ENCODE data around the gene RPTN. TPM values are rescaled to one million over a fixed set of nuclear protein-coding genes. Genes with fewer than 3 reads are reported as not detected.
"Not testable (repeated sequence)": the region's sequence is repeated elsewhere in the genome, so short reads cannot be mapped to it uniquely, and the experiment has no call there.

The RPTN gene
- total RNA-seq, 1 experiment from 2014 or later, result not detected

GRCh38 chr1:152145769-152146168 lies 13.3 kb downstream of the RPTN start:
- no peak overlapping the region for H4K5ac ChIP-seq (ENCODE audit: insufficient read length, low read depth, low read length)
- H3K79me2 ChIP-seq (ENCODE audit: insufficient read depth, low read length), result no peaks in the 10 kb centered on the region
- no peak overlapping the region for H2BK12ac ChIP-seq (ENCODE audit: insufficient read length, low read depth, low read length)
- H2BK20ac ChIP-seq (ENCODE audit: low read depth, low read length, poor library complexity, severe bottlenecking), result no peak overlapping the region
- no peak overlapping the region for H2BK120ac ChIP-seq (ENCODE audit: low read depth, low read length, poor library complexity, severe bottlenecking)
- H3T11ph ChIP-seq (ENCODE audit: low read length), result no peak overlapping the region
- H3K79me1 ChIP-seq (ENCODE audit: insufficient read depth, low read depth, low read length, poor library complexity, severe bottlenecking), result no peaks in the 10 kb centered on the region
- Mint-ChIP-seq H3K4me3 (no peak overlapping the region), H3K4me1 (no peaks in the 10 kb centered on the region), H3K9me3 (peaks cover 69 to 81% of the 10 kb centered on the region in 2 experiments), H3K36me3 (ENCODE audit: insufficient read depth in 1 of 3, low read depth in 3 of 3) (peaks cover 0 to 14% (median 7%) of the 10 kb centered on the region in 3 experiments; a peak in 4 of 7 replicates), H3K27me3 (ENCODE audit: low read depth) (peaks cover 8% of the 10 kb centered on the region), H3K27ac (no peak overlapping the region)
- no peak overlapping the region for H4K91ac ChIP-seq (ENCODE audit: insufficient read length, low read depth, low read length)
- no peak overlapping the region for H3K9ac ChIP-seq (ENCODE audit: extremely low read depth, insufficient read length, low read length)
- H3K4ac ChIP-seq (ENCODE audit: low read depth, low read length), result no peak overlapping the region
- no peaks in the 10 kb centered on the region for H3K23me2 ChIP-seq (ENCODE audit: insufficient read length, low read depth, low read length, poor library complexity, severe bottlenecking)
- no peaks in the 10 kb centered on the region for H3K4me1 ChIP-seq (ENCODE audit: insufficient read depth, low read length)
- H2BK5ac ChIP-seq (ENCODE audit: insufficient read length, low read length), result no peak overlapping the region
- no peak overlapping the region for H3K27ac ChIP-seq (ENCODE audit: insufficient read length, low read depth, low read length)
- no peak overlapping the region for H3K14ac ChIP-seq (ENCODE audit: insufficient read depth, low read length)
- no peaks in the 10 kb centered on the region for H3K27me3 ChIP-seq (ENCODE audit: insufficient read depth, low read length)
- no peaks in the 10 kb centered on the region for H4K20me1 ChIP-seq (ENCODE audit: control insufficient read depth, insufficient read depth, insufficient read length)
- H3K18ac ChIP-seq (ENCODE audit: insufficient read length, low read depth, low read length), result no peak overlapping the region
- H2BK15ac ChIP-seq (ENCODE audit: low read depth, low read length), result no peak overlapping the region
- H2AK5ac ChIP-seq (ENCODE audit: insufficient read length, low read length), result no peak overlapping the region
- WGBS (ENCODE audit: extremely low coverage, insufficient read length, low lambda C conversion rate), result no CpG with 5 or more reads among the region's 4 CpGs
- no peak overlapping the region for H3K23ac ChIP-seq (ENCODE audit: insufficient read length, low read depth, low read length)
- peaks cover 45% of the 10 kb centered on the region for H3K9me3 ChIP-seq (ENCODE audit: control insufficient read depth, low read depth, low read length)
- no peak overlapping the region for H3K4me2 ChIP-seq (ENCODE audit: insufficient read depth, insufficient read length, low read length)
- no peak overlapping the region for H4K8ac ChIP-seq (replicated peaks; ENCODE audit: insufficient read length, low read depth, low read length)
- DNase-seq, result no peak
- no peak for TF ChIP-seq CTCF (conservative IDR thresholded peaks at IDR 0.05)
- no peak overlapping the region for H3K56ac ChIP-seq (ENCODE audit: insufficient read length, low read depth, low read length)
- no peak overlapping the region for H2AFZ ChIP-seq (ENCODE audit: low read length)

- WGBS (ENCODE audit: extremely low coverage, insufficient read length, low lambda C conversion rate), result no CpG with 5 or more reads among the region's 25 CpGs
- H4K8ac ChIP-seq (replicated peaks; ENCODE audit: insufficient read length, low read depth, low read length); H4K20me1 ChIP-seq (ENCODE audit: control insufficient read depth, insufficient read depth, insufficient read length); H3K4me1 Mint-ChIP-seq; H3K56ac ChIP-seq (ENCODE audit: insufficient read length, low read depth, low read length); H2BK15ac ChIP-seq (ENCODE audit: low read depth, low read length); H3K4me1 ChIP-seq (ENCODE audit: insufficient read depth, low read length); DNase-seq; H3K23me2 ChIP-seq (ENCODE audit: insufficient read length, low read depth, low read length, poor library complexity, severe bottlenecking); H4K5ac ChIP-seq (ENCODE audit: insufficient read length, low read depth, low read length); H3K23ac ChIP-seq (ENCODE audit: insufficient read length, low read depth, low read length); H3K79me1 ChIP-seq (ENCODE audit: insufficient read depth, low read depth, low read length, poor library complexity, severe bottlenecking); H3K4ac ChIP-seq (ENCODE audit: low read depth, low read length); H3T11ph ChIP-seq (ENCODE audit: low read length); H3K27ac Mint-ChIP-seq; H3K4me2 ChIP-seq (ENCODE audit: insufficient read depth, insufficient read length, low read length); H2BK20ac ChIP-seq (ENCODE audit: low read depth, low read length, poor library complexity, severe bottlenecking); H2BK12ac ChIP-seq (ENCODE audit: insufficient read length, low read depth, low read length); H3K27ac ChIP-seq (ENCODE audit: insufficient read length, low read depth, low read length); H3K27me3 ChIP-seq (ENCODE audit: insufficient read depth, low read length); H2AK5ac ChIP-seq (ENCODE audit: insufficient read length, low read length); H2BK120ac ChIP-seq (ENCODE audit: low read depth, low read length, poor library complexity, severe bottlenecking); H3K27me3 Mint-ChIP-seq (ENCODE audit: low read depth); H3K4me3 Mint-ChIP-seq; H2AFZ ChIP-seq (ENCODE audit: low read length); H3K79me2 ChIP-seq (ENCODE audit: insufficient read depth, low read length); H2BK5ac ChIP-seq (ENCODE audit: insufficient read length, low read length); H3K18ac ChIP-seq (ENCODE audit: insufficient read length, low read depth, low read length); H3K9ac ChIP-seq (ENCODE audit: extremely low read depth, insufficient read length, low read length); H3K14ac ChIP-seq (ENCODE audit: insufficient read depth, low read length); H4K91ac ChIP-seq (ENCODE audit: insufficient read length, low read depth, low read length): not testable (repeated sequence)
- peaks cover 66 to 79% of the 10 kb centered on the region in 2 experiments for H3K9me3 Mint-ChIP-seq
- H3K9me3 ChIP-seq (ENCODE audit: control insufficient read depth, low read depth, low read length), result peaks cover 41% of the 10 kb centered on the region
- H3K36me3 Mint-ChIP-seq (ENCODE audit: insufficient read depth in 1 of 3, low read depth in 3 of 3), result peaks cover 0 to 11% (median 7%) of the 10 kb centered on the region in 3 experiments; a peak in 4 of 7 replicates
Measured at GRCh38 chr1:152144674-152145183, 14.3 kb downstream of the RPTN start.

Measured in H9 (cell line).